NCI-H82 treated with DMSO at 0.1 percent for 48 hours (cell line): ENCODE data around the gene STARD9.
"Not testable (repeated sequence)": the region's sequence is repeated elsewhere in the genome, so short reads cannot be mapped to it uniquely, and the experiment has no call there.

Source experiments
- DNase-seq: peaks from one replicate; lab custom pipeline; 2025; ENCODE audit not compliant: unreplicated experiment; lab: John Stamatoyannopoulos, UW

The STARD9 gene

DNA sequence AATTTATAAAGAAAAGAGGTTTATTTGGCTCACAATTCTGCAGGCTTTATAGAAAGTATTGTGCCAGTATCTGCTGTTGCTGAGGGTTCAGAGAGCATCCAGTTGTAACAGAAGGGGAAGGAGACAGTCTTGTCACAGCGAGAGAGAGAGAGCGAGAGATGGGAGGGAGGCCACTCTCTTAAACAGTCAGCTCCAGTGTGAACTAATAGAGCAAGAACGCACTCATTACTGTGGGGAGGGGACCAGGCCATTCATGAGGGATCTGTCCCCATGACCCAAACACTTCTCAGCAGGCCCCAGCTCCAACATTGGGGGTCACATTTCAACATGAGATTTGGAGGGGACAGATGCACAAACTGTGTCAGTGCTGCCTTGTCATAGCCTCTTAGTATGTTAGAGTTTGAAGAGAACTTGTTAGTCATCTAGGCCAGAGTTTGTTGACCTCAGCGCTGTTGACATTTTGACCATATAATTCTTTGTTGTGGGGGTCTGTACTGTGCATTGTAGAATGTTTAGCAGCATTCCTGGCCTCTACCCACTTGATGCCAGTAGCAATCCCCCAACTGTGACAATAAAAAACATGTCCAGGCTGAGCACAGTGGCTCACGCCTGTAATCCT, 15.3 kb downstream of the STARD9 start:
- DNase-seq, result no peak

- no peak for DNase-seq
These were observed 16.0 kb downstream of the STARD9 start for GRCh38 chr15:42591238-42591934.

DNA sequence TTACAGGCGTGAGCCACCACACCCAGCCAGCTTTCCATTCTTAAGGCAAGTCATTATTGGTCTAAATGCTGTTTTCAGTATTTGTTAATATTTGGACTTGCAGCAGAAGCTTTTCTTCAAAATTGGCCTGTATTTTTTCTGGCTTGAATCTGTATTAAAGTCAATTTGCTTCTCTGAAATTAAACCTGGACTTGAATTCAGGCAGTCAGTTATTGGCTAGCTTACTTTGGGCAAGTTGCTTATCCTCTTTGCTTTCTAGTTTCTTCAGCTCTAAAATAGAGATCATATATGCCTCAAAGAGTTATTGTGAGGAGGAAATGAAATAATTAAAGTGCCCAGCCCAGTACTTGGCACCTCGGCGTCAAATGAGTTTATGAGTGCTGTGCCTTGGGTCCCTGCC, 17.3 kb downstream of the STARD9 start:
- DNase-seq, result no peak

DNA sequence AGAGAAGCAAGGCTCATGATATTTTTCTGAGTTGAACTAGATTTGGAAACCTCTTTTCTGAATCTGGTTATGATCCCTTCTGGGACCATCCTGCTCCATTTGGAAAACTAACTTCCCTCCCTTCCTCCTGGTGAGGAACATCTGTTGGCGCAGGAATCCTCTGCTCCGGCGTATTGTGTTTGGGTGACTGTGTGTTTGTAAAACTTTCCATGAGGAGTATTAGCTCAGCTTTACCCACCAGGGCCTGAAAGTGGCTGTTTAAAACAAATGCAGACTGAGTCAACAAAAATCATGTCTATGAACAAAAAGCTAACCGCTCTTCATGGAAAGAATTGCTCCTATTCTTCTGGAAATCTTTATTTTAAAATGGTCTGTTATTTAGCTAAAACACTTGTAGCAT, 17.7 kb downstream of the STARD9 start:
- no peak for DNase-seq

- DNase-seq, result no peak
These were observed 18.7 kb downstream of the STARD9 start for GRCh38 chr15:42594095-42594494.

DNA sequence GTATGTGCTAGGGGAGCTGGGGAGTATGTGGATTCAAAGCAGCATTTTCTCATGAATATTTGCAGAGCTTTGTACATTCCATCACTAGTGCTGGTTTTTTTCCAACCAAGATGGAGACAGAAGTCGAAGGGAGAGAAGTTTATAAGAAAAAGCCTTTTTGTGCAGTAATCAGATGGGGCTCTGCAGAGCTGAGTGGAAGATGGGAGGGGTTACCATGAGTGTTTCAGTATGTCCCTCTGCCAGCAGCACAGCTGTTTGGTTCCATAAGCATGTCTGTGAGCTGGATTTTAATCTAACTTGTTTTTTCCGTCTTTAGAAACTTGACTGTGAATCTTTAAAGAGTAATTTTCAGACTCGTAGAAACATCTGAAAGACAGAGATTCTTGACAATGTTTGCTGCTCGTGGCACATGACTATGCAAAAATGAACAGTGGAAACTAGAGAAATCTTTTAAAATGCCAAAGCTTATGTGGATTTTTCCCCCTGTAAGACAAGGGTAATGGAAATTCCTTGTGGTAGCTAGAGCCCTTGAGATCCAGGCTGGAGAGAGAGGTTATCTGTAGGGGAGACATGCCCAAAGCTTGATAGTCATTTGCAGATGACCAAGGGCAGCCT, 20.3 kb downstream of the STARD9 start:
- DNase-seq, result no peak

DNA sequence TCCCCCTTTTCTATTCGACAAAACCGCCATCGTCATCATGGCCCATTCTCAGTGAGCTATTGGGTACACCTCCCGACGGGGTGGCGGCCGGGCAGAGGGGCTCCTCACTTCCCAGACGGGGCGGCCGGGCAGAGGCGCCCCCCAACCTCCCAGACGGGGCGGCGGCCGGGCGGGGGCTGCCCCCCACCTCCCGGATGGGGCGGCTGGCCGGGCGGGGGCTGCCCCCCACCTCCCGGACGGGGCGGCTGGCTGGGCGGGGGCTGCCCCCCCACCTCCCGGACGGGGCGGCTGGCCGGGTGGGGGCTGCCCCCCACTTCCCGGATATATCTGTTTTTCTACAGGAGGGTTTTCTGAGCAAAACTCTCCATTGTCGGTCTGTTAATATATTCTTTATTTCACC, 25.9 kb downstream of the STARD9 start:
- not testable (repeated sequence) for DNase-seq

DNA sequence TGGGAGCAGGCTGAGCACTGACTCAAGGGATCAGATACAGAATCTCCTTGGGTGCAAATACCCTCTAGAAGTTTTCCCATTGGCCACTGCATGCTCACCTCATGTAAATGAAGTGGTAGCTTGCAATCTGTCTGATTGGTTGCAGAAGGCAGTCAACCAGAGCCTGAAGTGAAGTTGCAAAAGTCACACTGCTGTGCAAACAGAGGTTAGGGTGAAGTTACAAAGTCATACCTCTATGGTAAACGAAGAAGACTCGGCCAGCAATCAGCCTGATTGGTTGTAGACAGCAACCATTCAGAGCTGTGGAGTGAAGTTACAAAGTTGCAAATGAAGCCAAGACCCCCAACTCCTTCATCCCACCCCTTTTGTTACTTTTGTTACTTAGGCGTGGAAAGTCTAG, 27.1 kb downstream of the STARD9 start:
- DNase-seq, result no peak

GRCh38 chr15:42603978-42604377, 28.6 kb downstream of the STARD9 start:
- no peak for DNase-seq

DNA sequence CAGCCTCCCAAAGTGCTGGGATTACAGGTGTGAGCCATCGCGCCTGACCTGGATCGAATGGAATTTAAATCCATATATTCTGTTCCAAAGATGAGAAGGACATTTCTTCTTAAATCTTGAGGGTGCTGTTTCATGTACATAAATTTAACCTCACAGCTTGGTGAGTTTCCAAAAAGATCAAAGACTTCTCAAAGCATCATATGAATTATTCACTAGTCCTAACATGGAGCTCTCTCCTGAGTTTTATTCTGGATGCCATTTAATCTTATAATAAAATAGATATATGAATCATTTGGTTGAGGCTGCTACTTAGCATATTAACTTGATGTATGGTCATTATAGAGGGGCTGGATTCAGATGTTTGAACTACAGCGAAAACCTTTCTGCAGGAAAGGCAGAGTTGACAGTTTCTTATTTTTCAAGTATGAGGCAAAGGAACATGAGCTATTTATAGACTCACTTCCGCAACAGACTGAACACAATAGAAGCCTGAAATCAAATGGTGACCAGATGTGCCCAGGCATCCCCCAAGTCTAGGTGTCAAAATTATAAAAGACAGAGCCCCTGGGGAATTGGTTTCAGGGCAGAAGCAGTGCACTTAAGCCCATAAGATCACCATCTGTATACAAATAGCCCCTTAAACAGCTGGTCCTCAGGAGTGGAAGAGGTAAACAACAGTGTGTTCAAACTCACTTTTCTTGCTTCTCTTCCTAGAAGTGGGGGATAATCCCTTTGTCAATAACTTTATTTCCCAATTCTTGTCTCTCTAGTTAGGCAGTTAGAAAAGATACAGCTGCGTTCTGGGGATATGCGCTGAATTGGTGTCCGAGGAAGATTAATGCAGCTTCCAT, 29.7 kb downstream of the STARD9 start:
- DNase-seq, result peak; percentile 85

GRCh38 chr15:42605796-42606195, 30.4 kb downstream of the STARD9 start:
- no peak for DNase-seq

- DNase-seq, result no peak
These were observed 32.7 kb downstream of the STARD9 start for GRCh38 chr15:42608110-42608531.

DNA sequence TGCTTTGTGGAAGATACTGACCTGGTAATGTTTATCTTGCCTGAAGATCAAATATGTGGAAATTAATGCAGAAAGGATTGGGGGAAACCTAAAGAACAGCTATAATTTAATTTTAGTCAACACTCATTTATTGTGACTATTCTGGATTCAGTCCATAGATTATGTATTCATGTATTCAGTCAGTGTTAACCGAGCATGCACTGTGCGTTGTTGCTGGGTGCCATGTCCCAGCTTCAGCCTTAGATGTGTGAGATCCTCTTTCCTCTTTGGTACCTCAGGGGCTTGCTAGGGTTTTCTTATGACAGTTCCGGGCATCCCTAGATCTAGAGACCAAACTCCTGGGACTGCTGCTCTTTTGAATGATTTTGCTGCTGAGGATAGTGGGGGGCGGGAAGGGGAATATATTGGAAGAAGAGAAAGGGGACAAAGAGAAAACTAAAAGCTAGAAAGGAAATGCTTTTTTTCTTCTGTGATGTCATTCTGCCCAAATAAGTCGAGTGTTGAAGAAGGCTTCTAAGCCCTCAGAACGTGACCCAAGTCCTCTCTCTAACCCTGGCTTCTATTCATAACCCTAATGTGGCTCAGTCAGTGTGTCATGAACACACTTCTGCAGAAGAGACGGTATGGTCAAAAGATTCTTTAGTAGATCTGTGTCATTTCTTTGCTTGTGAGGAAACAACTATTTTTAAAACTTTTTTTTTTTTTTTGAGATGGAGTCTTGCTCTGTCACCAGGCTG, 33.5 kb downstream of the STARD9 start:
- DNase-seq, result no peak

DNA sequence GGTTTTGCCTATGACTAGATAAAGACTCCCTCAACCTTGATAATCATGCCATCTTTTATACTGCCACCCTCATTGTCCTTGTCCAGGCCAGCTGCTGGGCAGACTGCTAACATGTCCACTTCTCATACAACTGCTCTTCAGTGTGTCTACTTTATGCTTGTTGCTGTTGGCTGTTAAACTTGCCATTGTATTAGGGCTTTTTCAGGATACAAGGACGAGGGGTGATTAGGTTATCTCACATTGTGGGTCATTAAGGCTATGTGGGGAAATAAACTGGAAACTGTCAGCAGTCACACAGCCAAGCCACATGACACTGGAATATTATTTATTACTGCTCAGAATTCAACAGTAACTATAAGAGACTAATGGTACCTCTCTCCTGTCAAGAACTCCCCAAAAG, 36.1 kb downstream of the STARD9 start:
- no peak for DNase-seq

- DNase-seq, result no peak
These were observed 37.0 kb downstream of the STARD9 start for GRCh38 chr15:42612367-42612912.

- no peak for DNase-seq
These were observed 40.7 kb downstream of the STARD9 start for GRCh38 chr15:42616107-42616506.

DNA sequence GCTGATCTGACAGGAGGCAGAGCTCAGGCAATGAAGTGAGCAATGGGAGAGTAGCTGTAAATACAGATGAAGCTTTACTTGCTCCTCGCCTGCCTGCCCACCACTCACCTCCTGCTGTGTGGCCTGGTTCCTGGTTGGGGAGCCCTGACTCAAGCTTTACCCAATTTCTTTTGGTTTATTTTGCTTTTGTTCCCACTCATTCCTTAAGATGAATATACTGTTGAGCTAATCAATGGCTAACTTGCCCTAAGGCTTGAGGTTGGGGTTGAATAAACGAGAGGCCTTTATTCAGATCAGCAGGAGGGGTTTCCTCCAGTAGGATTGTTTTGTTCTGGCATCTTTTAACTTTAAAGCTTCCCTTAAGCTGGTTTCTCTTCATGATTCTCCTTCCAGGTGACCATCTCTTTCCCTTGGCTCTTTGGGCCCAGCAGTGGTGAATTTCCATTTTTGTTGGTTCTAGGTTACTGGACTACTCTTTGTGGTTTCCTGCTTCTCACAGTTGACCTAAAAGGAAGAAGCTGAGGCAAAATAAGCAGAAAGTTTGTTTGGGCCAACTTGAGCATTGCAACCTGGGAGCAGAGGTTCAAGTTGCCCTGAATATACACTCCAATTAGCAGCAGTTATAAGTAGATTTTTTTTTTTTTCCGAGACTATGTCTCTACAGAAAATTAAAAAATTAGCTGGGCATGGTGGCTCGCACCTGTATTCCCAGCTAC, 44.4 kb downstream of the STARD9 start:
- DNase-seq, result no peak

- DNase-seq, result no peak
These were observed 46.0 kb downstream of the STARD9 start for GRCh38 chr15:42621386-42621785.

- DNase-seq, result no peak
These were observed 46.9 kb downstream of the STARD9 start for GRCh38 chr15:42621996-42622925.
